Neuronal stem cell (in vitro differentiated cells): ENCODE data around the gene ATXN7. TPM values are rescaled to one million over a fixed set of nuclear protein-coding genes. Genes with fewer than 3 reads are reported as not detected.
A peak's percentile ranks its signal among the peaks of the same experiment; 100 is the strongest.

Experiments
- DNase-seq: peaks from one replicate; pipeline ENCODE4 v3.0.0-alpha.2; 2013; ENCODE audit warnings: low spot score
- H2AFZ ChIP-seq: one replicate; pipeline ENCODE4 v1.6.1; 2013; ENCODE audit warnings: mild to moderate bottlenecking, low read length, inconsistent platforms
- H2AK5ac ChIP-seq: 2 replicates; pipeline ENCODE4 v1.6.1; 2013; ENCODE audit warnings: low read depth, mild to moderate bottlenecking, inconsistent platforms, low read length, moderate library complexity, mixed read lengths
- H2BK120ac ChIP-seq: 2 replicates; pipeline ENCODE4 v1.6.1; 2013; ENCODE audit warnings: low read depth, mild to moderate bottlenecking, inconsistent platforms, low read length, moderate library complexity, mixed read lengths
- H2BK12ac ChIP-seq: one replicate; pipeline ENCODE4 v1.6.1; 2013; ENCODE audit warnings: low read length, inconsistent platforms
- H2BK15ac ChIP-seq: 2 replicates; pipeline ENCODE4 v1.6.1; 2013; ENCODE audit warnings: mild to moderate bottlenecking, low read length, inconsistent platforms, mixed read lengths
- H2BK5ac ChIP-seq: one replicate; pipeline ENCODE4 v1.6.1; 2013; ENCODE audit warnings: inconsistent platforms, mild to moderate bottlenecking, low read length, moderate library complexity
- H3K14ac ChIP-seq: one replicate; pipeline ENCODE4 v1.6.1; 2013; ENCODE audit warnings: low read length, inconsistent platforms
- H3K18ac ChIP-seq: 2 replicates; pipeline ENCODE4 v1.6.1; 2013; ENCODE audit warnings: low read length, inconsistent platforms
- H3K23ac ChIP-seq: 2 replicates; pipeline ENCODE4 v1.6.1; 2013; ENCODE audit warnings: low read depth, mild to moderate bottlenecking, mixed read lengths, low read length, inconsistent platforms; ENCODE audit not compliant: poor library complexity
- H3K27ac ChIP-seq: replicated peaks from 3 replicates; pipeline ENCODE4 v1.5.1; 2013; ENCODE audit warnings: low read length, inconsistent platforms
- H3K27me3 ChIP-seq, 3 experiments: 2 replicates each; pipeline ENCODE4 v1.6.1; 2013; ENCODE audit warnings: low read length in 3 of 3, mild to moderate bottlenecking in 2 of 3, inconsistent platforms in 1 of 3, low read depth in 1 of 3, mixed read lengths in 1 of 3, moderate library complexity in 1 of 3; ENCODE audit not compliant: control insufficient read depth in 3 of 3, insufficient read depth in 3 of 3
- H3K36me3 ChIP-seq, 2 donors: replicated peaks in 1 of 2; 2 replicates each; pipeline ENCODE4 v1.6.1; 2013; ENCODE audit warnings: low read length in 2 of 2; ENCODE audit not compliant: control insufficient read depth in 2 of 2, insufficient read depth in 2 of 2
- H3K4ac ChIP-seq: 2 replicates; pipeline ENCODE4 v1.6.1; 2013; ENCODE audit warnings: inconsistent platforms, mild to moderate bottlenecking, low read length, moderate library complexity
- H3K4me1 ChIP-seq, 2 donors: 1 replicate in 1 of 2; 2 replicates in 1 of 2; pipeline ENCODE4 v1.6.1; 2013; ENCODE audit warnings: low read length in 2 of 2, low read depth in 1 of 2; ENCODE audit not compliant: control insufficient read depth in 2 of 2, insufficient read depth in 1 of 2
- H3K4me2 ChIP-seq: one replicate; pipeline ENCODE4 v1.6.1; 2013; ENCODE audit warnings: mild to moderate bottlenecking, low read length, inconsistent platforms; ENCODE audit not compliant: insufficient read depth, poor library complexity, severe bottlenecking
- H3K4me3 ChIP-seq, 2 donors: 2 replicates each; pipeline ENCODE4 v1.5.1; 2013; ENCODE audit warnings: low read length in 2 of 2, mild to moderate bottlenecking in 2 of 2, inconsistent platforms in 1 of 2, moderate library complexity in 1 of 2
- H3K79me1 ChIP-seq: one replicate; pipeline ENCODE4 v1.6.1; 2013; ENCODE audit warnings: low read depth, mild to moderate bottlenecking, inconsistent platforms, low read length, moderate library complexity
- H3K9ac ChIP-seq: one replicate; pipeline ENCODE4 v1.6.1; 2013; ENCODE audit warnings: mild to moderate bottlenecking, low read depth, low read length, inconsistent platforms; ENCODE audit not compliant: poor library complexity
- H3K9me3 ChIP-seq, 2 donors: replicated peaks in 1 of 2; 2 replicates each; pipeline versions ENCODE3 to v1.6.1; 2013; ENCODE audit warnings: low read length in 2 of 2, mild to moderate bottlenecking in 2 of 2, inconsistent platforms in 1 of 2, low read depth in 1 of 2, mixed read lengths in 1 of 2, moderate library complexity in 1 of 2; ENCODE audit not compliant: control insufficient read depth in 2 of 2, insufficient read depth in 1 of 2
- H4K8ac ChIP-seq: one replicate; pipeline ENCODE4 v1.6.1; 2013; ENCODE audit warnings: low read depth, mild to moderate bottlenecking, inconsistent platforms, low read length, moderate library complexity
- H4K91ac ChIP-seq: one replicate; pipeline ENCODE4 v1.6.1; 2013; ENCODE audit warnings: low read length, low read depth, mild to moderate bottlenecking, inconsistent platforms; ENCODE audit not compliant: poor library complexity
- WGBS, 2 donors: extraction: QIAGEN DNeasy Blood & Tissue Kit; methylation state at CpG; one replicate each; pipeline ENCODE4 v1.1.7; 2013; ENCODE audit warnings: missing lambda C conversion rate in 2 of 2, mixed read lengths in 1 of 2; ENCODE audit not compliant: insufficient read length in 2 of 2, insufficient replicate concordance in 1 of 2; ENCODE audit errors: extremely low coverage in 2 of 2; 5-methylcytosine and 5-hydroxymethylcytosine counted together
- small RNA-seq: library from polyadenylated mRNA; stranded (forward); fragments of <200 nt; extraction: miRNeasy Mini kit (QIAGEN cat#:217004); gene quantifications from one replicate; pipeline ENCODE3, GENCODE V24; 2013; ENCODE audit not compliant: insufficient read depth

The ATXN7 gene

DNA sequence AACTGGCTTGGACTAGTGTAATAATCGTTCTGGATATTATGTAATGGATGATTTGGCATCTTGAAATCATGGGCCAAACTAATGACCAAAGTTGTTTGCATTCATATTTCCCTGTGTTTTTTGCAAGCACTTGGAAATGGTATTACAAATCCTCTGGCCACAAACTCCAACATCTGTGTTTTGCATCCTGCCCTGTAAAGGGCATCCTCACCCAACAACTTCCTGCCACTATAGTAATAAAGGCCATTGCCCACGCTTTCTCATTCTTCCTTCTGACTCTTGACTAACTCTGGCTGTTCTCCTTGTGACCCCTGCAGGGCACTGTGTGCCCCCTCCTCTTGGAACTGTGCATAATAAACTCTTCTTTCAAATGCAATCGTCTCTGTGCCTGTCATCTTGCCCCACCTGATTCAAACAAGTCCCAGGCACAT, 185.0 kb downstream of the ATXN7 start:
- Histone ChIP-seq H3K4me2 (no peak overlapping the region), H3K27me3 (no peaks in the 10 kb centered on the region), H2AFZ (peak overlapping the region; percentile 87), H3K4me1 (peaks cover 21 to 25% of the 10 kb centered on the region in 2 donors), H2BK120ac (no peak overlapping the region), H3K14ac (no peak overlapping the region), H4K91ac (no peak overlapping the region), H3K4ac (no peak overlapping the region), H2BK12ac (no peak overlapping the region), H2AK5ac (no peak overlapping the region), H3K23ac (no peak overlapping the region), H2BK5ac (no peak overlapping the region), H4K8ac (no peak overlapping the region), H3K18ac (no peak overlapping the region), H2BK15ac (no peak overlapping the region), H3K9ac (no peak overlapping the region), H3K79me1 (no peaks in the 10 kb centered on the region), H3K36me3 (no peaks in the 10 kb centered on the region), H3K27ac (no peak overlapping the region), H3K9me3 (no peaks in the 10 kb centered on the region), H3K4me3 (peak overlapping the region in 1 of 2 donors; percentile 41)
- WGBS, 2 donors = no CpG with 5 or more reads among the region's 3 CpGs
- DNase-seq = no peak

DNA sequence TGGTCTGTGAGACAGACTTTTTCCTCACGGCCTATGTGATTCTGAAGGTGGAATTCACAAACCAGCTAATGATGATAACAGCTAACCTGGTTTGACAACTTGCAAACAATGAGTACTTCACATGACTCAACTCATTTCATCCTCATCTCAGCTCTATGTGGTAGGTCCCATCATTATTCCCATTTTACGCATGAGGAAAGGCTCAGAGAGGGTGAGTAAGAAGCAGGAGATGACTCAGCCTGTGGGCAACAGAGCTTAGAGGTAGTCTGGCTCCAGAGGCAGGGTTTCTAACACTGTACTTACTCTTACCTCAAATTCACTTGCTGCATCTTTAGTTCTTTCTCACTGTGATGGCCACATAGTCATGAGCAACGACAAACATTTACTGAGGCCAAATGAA, 185.5 kb downstream of the ATXN7 start:
- H3K79me1 ChIP-seq = no peaks in the 10 kb centered on the region
- no peak overlapping the region for H4K91ac ChIP-seq
- peaks cover 23 to 27% of the 10 kb centered on the region in 2 donors for H3K4me1 ChIP-seq
- no CpG with 5 or more reads among the region's 3 CpGs for WGBS, 2 donors
- H3K9ac ChIP-seq = no peak overlapping the region
- H3K4me3 ChIP-seq = no peak overlapping the region
- H2BK12ac ChIP-seq = no peak overlapping the region
- no peak overlapping the region for H3K18ac ChIP-seq
- no peak overlapping the region for H4K8ac ChIP-seq
- no peak overlapping the region for H2AK5ac ChIP-seq
- H2BK5ac ChIP-seq = no peak overlapping the region
- no peaks in the 10 kb centered on the region for H3K27me3 ChIP-seq
- H2AFZ ChIP-seq = peak overlapping the region; percentile 87
- H3K14ac ChIP-seq = no peak overlapping the region
- DNase-seq = no peak
- no peaks in the 10 kb centered on the region for H3K36me3 ChIP-seq
- no peak overlapping the region for H3K4ac ChIP-seq
- H3K4me2 ChIP-seq = no peak overlapping the region
- H2BK120ac ChIP-seq = no peak overlapping the region
- H3K23ac ChIP-seq = no peak overlapping the region
- H2BK15ac ChIP-seq = no peak overlapping the region
- H3K9me3 ChIP-seq = no peaks in the 10 kb centered on the region
- H3K27ac ChIP-seq = no peak overlapping the region

DNA sequence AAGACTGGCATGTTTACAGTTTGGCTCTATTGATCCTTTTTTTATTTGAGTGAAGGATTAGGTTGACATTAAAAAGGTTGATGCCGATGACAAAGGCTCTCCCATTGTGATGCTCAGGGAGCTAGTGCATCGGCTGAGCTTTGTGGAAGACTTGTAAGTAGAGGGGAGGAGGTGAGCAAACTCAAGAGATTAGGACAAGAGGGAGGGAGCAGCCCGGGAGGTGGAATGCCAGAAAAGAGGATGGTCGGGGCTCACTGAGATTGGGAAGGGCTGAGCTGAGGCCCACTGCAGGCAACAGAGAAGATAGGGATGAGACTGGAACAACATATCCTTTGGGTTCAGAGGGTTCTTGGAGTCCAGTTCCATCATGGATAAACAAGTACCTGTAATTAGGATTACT, 186.2 kb downstream of the ATXN7 start:
- Histone ChIP-seq H3K4me3 (no peak overlapping the region), H3K27me3 (no peaks in the 10 kb centered on the region), H3K9me3 (no peaks in the 10 kb centered on the region), H3K4me1 (peaks cover 23 to 27% of the 10 kb centered on the region in 2 donors), H2BK15ac (no peak overlapping the region), H3K18ac (no peak overlapping the region), H2AK5ac (no peak overlapping the region), H4K8ac (no peak overlapping the region), H2BK12ac (no peak overlapping the region), H3K14ac (no peak overlapping the region), H3K23ac (no peak overlapping the region), H3K79me1 (no peaks in the 10 kb centered on the region), H3K9ac (no peak overlapping the region), H4K91ac (no peak overlapping the region), H3K4me2 (no peak overlapping the region), H3K27ac (no peak overlapping the region), H2AFZ (no peak overlapping the region), H3K4ac (no peak overlapping the region), H2BK120ac (no peak overlapping the region), H2BK5ac (no peak overlapping the region), H3K36me3 (no peaks in the 10 kb centered on the region)
- WGBS, 2 donors = no CpG with 5 or more reads among the region's 4 CpGs
- DNase-seq = peak; percentile 30

Small RNA genes lying within 50 kb of the gene (small RNA-seq; reads per million reads assigned to genes)
- not detected for gene SCAANT1
